SU-DHL-6 (cell line): ENCODE results near the gene DNAH14.

Experiments
- EZH2phosphoT487 ChIP-seq: fragments of 200-600 bp; sonication (generic), shearing (Covaris generic); conservative IDR thresholded peaks from 2 replicates; pipeline ENCODE4 v1.6.1; 2018; ENCODE audit warnings: mild to moderate bottlenecking, antibody characterized with exemption, low read length, moderate library complexity, mixed read lengths
- TF ChIP-seq, protein P1 (sequence below): fragments of 200-600 bp; sonication (generic); IDR thresholded peaks from one replicate; pipeline ENCODE4 v1.5.1; 2017; ENCODE audit warnings: antibody characterized with exemption, mild to moderate bottlenecking, low read length, moderate library complexity; ENCODE audit not compliant: insufficient read depth, poor library complexity, severe bottlenecking

DNA sequence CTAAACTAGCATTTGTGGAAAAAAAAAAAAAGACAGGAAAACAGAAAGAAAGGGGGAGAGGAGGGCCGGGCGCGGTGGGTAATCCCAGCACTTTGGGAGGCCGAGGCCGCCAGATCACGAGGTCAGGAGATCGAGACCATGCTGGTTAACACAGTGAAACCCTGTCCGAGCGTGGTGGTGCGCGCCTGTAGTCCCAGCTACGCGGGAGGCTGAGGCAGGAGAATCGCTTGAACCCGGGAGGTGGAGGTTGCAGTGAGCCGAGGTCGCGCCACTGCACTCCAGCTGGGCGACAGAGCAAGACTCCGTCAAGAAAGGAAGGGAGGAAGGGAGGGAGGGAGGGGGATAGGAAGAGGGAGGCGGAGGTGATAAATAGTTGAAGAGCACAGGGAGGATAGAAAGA lies 443.7 kb downstream of the DNAH14 start:
- TF ChIP-seq, protein P1, sequence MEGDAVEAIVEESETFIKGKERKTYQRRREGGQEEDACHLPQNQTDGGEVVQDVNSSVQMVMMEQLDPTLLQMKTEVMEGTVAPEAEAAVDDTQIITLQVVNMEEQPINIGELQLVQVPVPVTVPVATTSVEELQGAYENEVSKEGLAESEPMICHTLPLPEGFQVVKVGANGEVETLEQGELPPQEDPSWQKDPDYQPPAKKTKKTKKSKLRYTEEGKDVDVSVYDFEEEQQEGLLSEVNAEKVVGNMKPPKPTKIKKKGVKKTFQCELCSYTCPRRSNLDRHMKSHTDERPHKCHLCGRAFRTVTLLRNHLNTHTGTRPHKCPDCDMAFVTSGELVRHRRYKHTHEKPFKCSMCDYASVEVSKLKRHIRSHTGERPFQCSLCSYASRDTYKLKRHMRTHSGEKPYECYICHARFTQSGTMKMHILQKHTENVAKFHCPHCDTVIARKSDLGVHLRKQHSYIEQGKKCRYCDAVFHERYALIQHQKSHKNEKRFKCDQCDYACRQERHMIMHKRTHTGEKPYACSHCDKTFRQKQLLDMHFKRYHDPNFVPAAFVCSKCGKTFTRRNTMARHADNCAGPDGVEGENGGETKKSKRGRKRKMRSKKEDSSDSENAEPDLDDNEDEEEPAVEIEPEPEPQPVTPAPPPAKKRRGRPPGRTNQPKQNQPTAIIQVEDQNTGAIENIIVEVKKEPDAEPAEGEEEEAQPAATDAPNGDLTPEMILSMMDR: no peak
- TF ChIP-seq EZH2phosphoT487: no peak
